ENCODE measurements around the gene ZNHIT1.
"Not testable (repeated sequence)": the region's sequence is repeated elsewhere in the genome, so short reads cannot be mapped to it uniquely, and the experiment has no call there.

Gene ZNHIT1

DNA sequence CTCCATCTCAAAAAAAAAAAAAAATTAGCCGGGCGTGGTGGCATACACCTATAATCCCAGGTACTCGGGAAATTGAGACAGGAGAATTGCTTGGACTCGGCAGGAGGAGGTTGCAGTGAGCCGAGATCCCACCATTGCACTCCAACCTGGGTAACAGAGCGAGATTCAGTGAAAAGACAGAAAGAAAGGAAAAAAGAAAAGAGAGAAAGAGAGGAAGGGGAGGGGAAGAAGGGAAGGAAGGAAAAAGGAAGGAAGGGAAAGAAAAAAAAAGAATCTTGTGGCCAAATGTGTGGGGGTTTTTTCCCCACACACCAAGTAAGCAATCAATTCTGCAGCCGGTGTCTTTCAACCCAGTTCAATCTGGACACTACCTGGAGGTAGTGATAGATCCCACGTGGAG, 28.9 kb upstream of the ZNHIT1 start:
- DNase-seq = no peak

- DNase-seq = no peak
These were observed 22.1 kb upstream of the ZNHIT1 start for GRCh38 chr7:101195884-101196283.

- DNase-seq = no peak
These were observed 20.0 kb upstream of the ZNHIT1 start for GRCh38 chr7:101197991-101198390.

- DNase-seq = no peak
These were observed 19.5 kb upstream of the ZNHIT1 start for GRCh38 chr7:101198476-101198875.

DNA sequence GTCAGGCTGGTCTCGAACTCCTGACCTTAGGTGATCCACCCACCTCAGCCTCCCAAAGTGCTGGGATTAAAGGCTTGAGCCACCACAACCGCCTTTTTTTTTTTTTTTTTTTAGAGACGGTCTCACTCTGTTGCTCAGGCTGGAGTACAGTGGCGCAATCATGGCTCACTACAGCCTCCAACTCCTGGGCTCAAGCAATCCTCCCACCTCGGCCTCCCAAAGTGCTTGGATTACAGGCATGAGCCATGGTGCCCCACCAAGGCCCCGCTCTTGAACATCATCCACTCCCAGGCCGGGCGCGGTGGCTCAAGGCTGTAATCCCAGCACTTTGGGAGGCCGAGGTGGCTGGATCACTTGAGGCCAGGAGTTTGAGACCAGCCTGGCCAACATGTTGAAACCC, 18.4 kb upstream of the ZNHIT1 start:
- not testable (repeated sequence) for DNase-seq

GRCh38 chr7:101200504-101200861, 17.5 kb upstream of the ZNHIT1 start:
- DNase-seq = no peak

DNA sequence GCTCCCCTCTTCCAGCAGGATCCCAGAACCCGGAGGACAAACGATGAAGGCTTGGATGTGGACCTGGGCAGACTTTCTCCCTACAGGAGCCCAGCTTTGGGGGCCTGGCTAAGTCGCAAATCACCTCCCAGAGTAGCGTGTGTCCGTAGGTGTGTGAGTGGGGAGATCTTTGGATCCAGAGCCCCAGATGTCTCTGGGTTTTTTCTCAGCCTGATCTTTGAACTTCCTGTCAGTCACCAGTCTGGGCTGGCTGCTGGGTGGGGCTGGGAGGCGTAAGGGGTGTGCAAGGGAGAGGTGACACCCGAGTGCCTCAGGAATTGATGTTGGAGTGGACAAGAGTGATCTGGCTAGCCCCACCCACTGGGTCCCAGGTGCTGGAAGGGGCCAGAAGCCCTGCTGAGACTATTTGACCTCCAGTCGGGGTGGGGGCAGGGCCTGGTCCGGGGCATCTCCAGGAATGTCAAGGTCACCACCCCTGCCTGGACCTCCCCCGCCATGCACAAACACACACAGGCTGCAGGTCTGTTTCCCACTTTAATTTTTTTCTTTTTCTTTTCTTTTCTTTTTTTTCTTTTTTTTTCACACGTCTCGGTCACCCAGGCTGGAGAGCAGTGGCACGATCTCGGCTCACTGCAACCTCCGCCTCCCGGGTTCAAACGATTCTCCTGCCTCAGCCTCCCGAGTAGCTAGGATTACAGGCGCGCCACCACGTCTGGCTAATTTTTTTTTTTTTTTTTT, 16.9 kb upstream of the ZNHIT1 start, which contains the start of gene MOGAT3:
TSS of gene MOGAT3 (minus strand) at position 175 of the 738 bp plus-strand sequence. CDS start 182 bp downstream, outside the sequence.
- DNase-seq = no peak

- no peak for DNase-seq
These were observed 16.0 kb upstream of the ZNHIT1 start for GRCh38 chr7:101201695-101202602.

DNA sequence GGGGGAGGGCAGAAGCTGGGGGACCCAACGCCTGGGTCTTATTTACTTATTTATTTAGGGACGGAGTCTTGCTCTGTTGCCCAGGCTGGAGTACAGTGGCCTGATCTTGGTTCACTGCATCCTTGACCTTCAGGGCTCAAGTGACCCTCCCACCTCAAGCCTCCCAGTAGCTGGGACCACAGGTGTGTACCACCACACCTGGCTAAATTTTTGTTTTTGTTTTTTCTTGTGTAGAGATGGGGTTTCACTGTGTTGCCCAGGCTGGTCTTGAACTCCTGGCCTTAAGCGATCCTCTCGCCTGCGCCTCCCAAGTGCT, 15.4 kb upstream of the ZNHIT1 start:
- no peak for DNase-seq

DNA sequence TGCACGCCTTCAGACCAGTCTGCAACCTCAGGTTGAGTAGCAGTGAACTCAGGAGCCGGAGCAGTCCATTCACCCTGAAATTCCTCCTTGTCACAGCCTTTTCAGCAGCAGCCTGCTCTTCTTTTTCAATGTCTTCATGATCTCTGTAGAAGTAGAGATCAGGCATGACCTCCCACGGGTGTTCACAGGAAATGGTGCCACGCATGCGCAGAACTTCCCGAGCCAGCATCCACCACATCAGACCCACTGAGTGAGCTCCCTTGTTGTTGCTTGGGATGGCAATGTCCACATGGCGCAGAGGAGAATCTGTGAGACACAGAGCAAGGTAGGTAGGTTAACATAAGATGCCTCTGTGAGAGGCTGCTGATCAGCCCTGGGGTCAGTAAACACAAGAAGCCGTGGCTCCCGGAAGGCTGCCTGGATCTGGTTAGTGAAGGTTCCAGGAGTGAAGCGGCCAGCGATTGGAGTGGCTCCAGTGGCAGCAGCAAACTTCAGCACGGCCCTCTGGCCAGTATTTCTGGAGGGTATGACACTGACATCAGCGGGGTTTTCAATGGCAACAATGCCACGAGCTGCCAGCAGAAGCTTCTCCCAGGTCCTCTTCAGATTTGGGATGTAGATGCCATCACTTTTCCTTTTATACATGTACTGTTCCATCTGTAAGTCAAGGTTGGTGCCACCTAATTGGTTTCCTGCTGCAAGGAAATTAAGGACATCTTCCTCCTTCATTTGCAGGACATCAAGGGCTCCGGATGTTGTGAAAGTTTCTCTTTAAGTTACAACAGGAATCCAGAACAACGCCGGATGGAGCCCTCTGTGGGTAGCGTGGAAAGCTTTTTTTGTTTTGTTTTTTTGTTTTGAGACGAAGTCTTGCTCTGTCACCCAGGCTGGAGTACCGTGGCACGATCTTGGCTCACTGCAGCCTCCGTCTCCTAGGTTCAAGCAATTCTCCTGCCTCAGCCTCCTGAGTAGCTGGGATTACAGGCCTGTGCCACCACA, 13.9 kb upstream of the ZNHIT1 start:
- DNase-seq = not testable (repeated sequence)

GRCh38 chr7:101205901-101206664, 11.9 kb upstream of the ZNHIT1 start:
- no peak for DNase-seq

- no peak for DNase-seq
These were observed 11.3 kb upstream of the ZNHIT1 start for GRCh38 chr7:101206665-101207042.

DNA sequence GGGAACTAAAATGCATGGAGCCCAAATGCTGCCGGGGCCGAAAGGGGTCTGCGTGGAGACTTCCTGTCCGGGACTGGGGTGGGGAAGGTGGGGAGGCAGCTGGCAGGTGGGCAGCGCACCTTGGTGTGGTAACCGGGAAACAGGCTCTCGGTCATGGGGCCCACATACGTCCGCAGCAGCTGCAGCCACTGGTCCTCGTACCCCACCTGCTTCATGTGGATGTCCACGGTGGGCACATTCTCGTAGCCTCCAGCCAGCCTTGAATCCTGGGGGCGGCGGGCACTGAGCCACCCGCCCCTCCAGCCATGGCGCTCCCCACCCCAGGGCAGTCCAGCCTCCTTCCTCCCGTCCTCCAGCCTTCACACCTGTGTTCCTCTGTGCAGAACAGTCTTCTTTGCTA, 10.5 kb upstream of the ZNHIT1 start:
- DNase-seq = no peak

- DNase-seq = no peak
These were observed 9.2 kb upstream of the ZNHIT1 start for GRCh38 chr7:101208794-101209193.

DNA sequence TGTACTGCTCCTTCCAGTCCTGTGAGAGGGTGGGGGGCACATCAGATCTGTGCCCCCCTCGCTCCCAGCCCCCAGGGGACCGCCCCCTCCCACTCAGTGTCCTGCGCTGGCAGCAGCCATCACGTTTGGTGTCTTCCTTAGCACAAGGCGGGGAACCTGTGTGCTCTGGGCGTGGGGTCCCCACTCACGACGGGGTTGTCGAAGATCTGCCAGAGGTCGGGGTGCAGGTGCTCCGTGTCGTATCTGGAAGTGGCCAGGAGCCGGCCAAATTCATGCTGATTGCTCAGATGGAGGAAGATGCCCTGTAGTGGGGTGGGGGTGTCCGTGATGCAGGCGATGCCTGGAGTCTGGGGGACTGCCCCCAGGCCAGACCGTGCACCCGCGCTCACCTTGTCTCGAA, 7.8 kb upstream of the ZNHIT1 start:
- DNase-seq = no peak

DNA sequence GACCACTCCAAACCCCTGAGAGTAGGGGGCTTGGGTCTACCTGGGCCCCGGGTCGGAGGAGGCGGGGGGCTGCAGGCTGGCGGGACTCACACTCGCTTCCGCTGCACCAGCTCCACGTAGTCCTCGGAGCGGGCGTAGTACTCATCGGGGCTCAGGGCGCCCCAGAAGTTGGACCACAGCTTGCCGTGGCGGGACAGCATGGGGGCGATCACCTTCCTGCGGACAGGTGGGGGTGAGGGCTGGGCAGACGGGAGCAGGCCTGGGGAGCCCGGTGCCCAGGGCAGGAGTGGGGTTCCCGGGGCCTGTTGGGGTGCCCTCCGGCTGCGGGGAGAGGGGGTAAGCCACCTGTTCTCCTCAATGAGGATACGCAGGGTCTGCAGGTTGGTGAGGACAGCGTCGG, 6.5 kb upstream of the ZNHIT1 start:
- DNase-seq = no peak

GRCh38 chr7:101212014-101212413, 6.0 kb upstream of the ZNHIT1 start:
- no peak for DNase-seq

- peak; percentile 4 to 14 for DNase-seq
These were observed 1.7 kb upstream of the ZNHIT1 start for GRCh38 chr7:101216001-101216859.

- DNase-seq = no peak
These were observed 1.0 kb upstream of the ZNHIT1 start for GRCh38 chr7:101216860-101217387.

GRCh38 chr7:101218236-101219125, 516 bp downstream of the ZNHIT1 start:
- no peak for DNase-seq
